Ovary (tissue), 9 donors: ENCODE results near the gene MRPL33. TPM values are rescaled to one million over a fixed set of nuclear protein-coding genes. Genes with fewer than 3 reads are reported as not detected.

Experiments
- DNase-seq, 5 donors: peaks; one replicate each; pipeline ENCODE4 v3.0.0-alpha.2; 2019 to 2020
- H3K27ac ChIP-seq, 2 donors: fragments of 200-600 bp; one replicate each; pipeline versions ENCODE4 v1.5.1 to v1.8.0; 2019 to 2022
- H3K27me3 ChIP-seq: fragments of 200-600 bp; one replicate; pipeline ENCODE4 v1.8.0; 2022
- H3K36me3 ChIP-seq: fragments of 200-600 bp; sonication (generic); one replicate; pipeline ENCODE4 v1.5.1; 2019
- H3K4me1 ChIP-seq: one replicate; pipeline ENCODE4 v1.8.1; 2013; ENCODE audit warnings: mild to moderate bottlenecking, moderate library complexity; ENCODE audit not compliant: insufficient read depth
- H3K4me3 ChIP-seq: fragments of 200-600 bp; sonication (generic); one replicate; pipeline ENCODE4 v1.5.1; 2017
- H3K9me3 ChIP-seq, 2 donors: fragments of 200-600 bp in 1 of 2; sonication (generic) in 1 of 2; one replicate each; pipeline versions ENCODE4 v1.5.1 to v1.8.1; 2013 to 2019; ENCODE audit warnings: mild to moderate bottlenecking in 1 of 2, moderate library complexity in 1 of 2
- EP300 ChIP-seq: sonication (generic); formaldehyde crosslinking; IDR thresholded peaks from one replicate; pipeline ENCODE4 v1.6.1; 2017; ENCODE audit warnings: antibody characterized with exemption
- POLR2A ChIP-seq: fragments of 450-650 bp; IDR thresholded peaks from one replicate; pipeline ENCODE4 v1.6.1; 2017; ENCODE audit warnings: antibody characterized with exemption, mild to moderate bottlenecking, moderate library complexity
- WGBS, 3 donors: extraction: QIAGEN DNeasy Blood & Tissue Kit in 1 of 3; methylation state at CpG; one replicate each; pipeline versions ENCODE4 v1.1.5 to v1.1.7; 2013 to 2017; 5-methylcytosine and 5-hydroxymethylcytosine counted together
- intact Hi-C, 4 donors: fragments of 100-400 bp; cut with DNase I; formaldehyde crosslinking; loops; one replicate each; pipeline versions ENCODE4 v1.11.0 to v1.15.1; 2022 to 2023
- polyA plus RNA-seq, 2 donors: library from polyadenylated mRNA; stranded (reverse); fragments of 200-250 nt in 1 of 2; fragments of 350-450 nt in 1 of 2; fragmentation: Illumina TruSeq in 1 of 2; extraction: RNeasy Lipid Tissue Mini Kit (QIAGEN cat#74804) in 1 of 2; gene quantifications; one replicate each; pipeline ENCODE4 v1.2.3, GENCODE V29; 2013 to 2014
- total RNA-seq, 7 donors: library from RNA; depleted of rRNA in 2 of 7; stranded (reverse); fragments of >200 nt in 2 of 7; fragmentation: NEBNext Ultra II Directional in 3 of 7; extraction: Animal tissue kit (Norgen Biotek cat#: 25700) in 3 of 7; gene quantifications; one replicate each; pipeline versions ENCODE4 v1.1.0 to v1.2.4, GENCODE V29; 2016 to 2023
- TF ChIP-seq, protein P1 (sequence below), 3 donors: fragments of 450-650 bp in 2 of 3; fragments of 200-600 bp in 1 of 3; IDR thresholded peaks; one replicate each; pipeline versions ENCODE4 v1.5.1 to v1.8.0; 2016 to 2022; ENCODE audit warnings: antibody characterized with exemption in 3 of 3, mild to moderate bottlenecking in 1 of 3
- donor health status: DM: no; HTN: no; CAD: no; lungs with moderate emphysema.
- donor health status: DM: no; HTN: no; CAD: no.
- donor health status: Bipolar disorder and iron deficiency.
- donor health status: DM: yes; HTN: yes; CAD: no.
- donor health status: DM: no; HTN: no; CAD: no.
- donor health status: DM: yes; HTN: yes; CAD: no.

MRPL33 gene
- total and polyA plus RNA-seq, 9 donors: 50.5 to 246 (median 63.2) TPM

DNA sequence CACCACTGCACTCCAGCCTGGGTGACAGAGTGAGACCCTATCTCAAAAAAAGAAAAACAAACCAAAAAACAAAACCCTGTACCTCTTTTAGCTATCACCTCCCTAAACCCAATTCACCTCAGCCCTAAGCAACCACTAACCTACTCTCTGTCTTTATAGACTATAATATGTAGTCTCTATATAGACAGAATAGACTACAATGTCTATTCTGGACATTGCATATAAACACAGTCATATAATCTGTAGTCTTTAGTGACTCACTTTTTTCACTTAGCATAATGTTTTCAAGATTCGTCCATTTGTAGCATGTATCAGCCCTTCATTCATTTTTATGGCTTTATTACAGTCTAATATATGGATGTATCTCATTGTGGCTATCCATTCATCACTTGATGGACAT, 37.2 kb upstream of the MRPL33 start:
- DNase-seq: no peak
- Histone ChIP-seq H3K36me3 (no peaks in the 10 kb centered on the region), H3K27ac (no peak overlapping the region), H3K4me1 (peaks cover 4% of the 10 kb centered on the region), H3K27me3 (no peaks in the 10 kb centered on the region), H3K4me3 (no peak overlapping the region), H3K9me3 (no peaks in the 10 kb centered on the region)
- WGBS, 3 donors: 84 to 95% (median 93%) methylated on average over 1 of the region's 1 CpG
- TF ChIP-seq EP300 (no peak), POLR2A (no peak)
- TF ChIP-seq, protein P1, sequence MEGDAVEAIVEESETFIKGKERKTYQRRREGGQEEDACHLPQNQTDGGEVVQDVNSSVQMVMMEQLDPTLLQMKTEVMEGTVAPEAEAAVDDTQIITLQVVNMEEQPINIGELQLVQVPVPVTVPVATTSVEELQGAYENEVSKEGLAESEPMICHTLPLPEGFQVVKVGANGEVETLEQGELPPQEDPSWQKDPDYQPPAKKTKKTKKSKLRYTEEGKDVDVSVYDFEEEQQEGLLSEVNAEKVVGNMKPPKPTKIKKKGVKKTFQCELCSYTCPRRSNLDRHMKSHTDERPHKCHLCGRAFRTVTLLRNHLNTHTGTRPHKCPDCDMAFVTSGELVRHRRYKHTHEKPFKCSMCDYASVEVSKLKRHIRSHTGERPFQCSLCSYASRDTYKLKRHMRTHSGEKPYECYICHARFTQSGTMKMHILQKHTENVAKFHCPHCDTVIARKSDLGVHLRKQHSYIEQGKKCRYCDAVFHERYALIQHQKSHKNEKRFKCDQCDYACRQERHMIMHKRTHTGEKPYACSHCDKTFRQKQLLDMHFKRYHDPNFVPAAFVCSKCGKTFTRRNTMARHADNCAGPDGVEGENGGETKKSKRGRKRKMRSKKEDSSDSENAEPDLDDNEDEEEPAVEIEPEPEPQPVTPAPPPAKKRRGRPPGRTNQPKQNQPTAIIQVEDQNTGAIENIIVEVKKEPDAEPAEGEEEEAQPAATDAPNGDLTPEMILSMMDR (IDR thresholded peaks at IDR 0.05): no peak
- intact Hi-C loops: no loop called here

DNA sequence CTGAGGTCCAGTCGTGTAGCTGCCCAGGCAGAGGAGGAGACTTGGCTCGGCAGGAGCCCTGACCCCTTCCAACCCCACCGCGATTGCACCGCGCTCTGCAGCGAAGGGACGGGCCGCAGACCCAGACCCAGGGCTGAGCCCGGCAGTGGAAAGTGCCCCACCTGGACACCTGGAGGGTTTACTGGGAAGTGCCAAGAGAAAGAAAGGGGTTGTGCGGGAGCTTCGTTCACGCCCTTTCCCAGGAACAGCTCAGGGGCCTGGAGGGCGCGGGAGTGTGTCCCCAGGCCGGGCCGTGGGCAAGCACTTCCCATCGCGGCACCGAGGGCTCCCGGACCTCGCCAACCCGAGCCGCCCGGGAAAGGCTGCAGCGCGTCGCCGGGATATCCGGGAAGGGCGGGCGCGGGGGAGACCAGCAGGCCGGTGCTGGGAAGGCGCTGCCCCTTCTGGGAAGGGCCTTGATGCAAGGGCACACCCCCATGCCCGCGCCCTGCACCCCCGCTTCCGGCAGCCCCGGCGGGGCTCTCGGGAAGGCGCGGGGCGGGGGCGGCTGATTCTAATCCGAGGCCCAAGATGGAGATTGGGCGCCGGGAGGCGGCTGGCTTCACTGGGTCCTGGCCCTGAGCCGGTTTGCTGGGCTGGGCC, 36.1 kb upstream of the MRPL33 start:
- intact Hi-C loops: no loop called here
- 2 to 3% (median 2%) methylated on average over 38 to 51 of the region's 51 CpGs for WGBS, 3 donors
- TF ChIP-seq POLR2A (peak; percentile 42), EP300 (peak; percentile 98)
- TF ChIP-seq, protein P1 (IDR thresholded peaks at IDR 0.05): no peak
- Histone ChIP-seq H3K9me3 (no peaks in the 10 kb centered on the region), H3K27ac (peak overlapping the region; percentile 25 to 50), H3K4me1 (peaks cover 4% of the 10 kb centered on the region), H3K27me3 (no peaks in the 10 kb centered on the region), H3K4me3 (peak overlapping the region; percentile 46), H3K36me3 (no peaks in the 10 kb centered on the region)
- peak; percentile 71 to 87 (median 80) for DNase-seq

DNA sequence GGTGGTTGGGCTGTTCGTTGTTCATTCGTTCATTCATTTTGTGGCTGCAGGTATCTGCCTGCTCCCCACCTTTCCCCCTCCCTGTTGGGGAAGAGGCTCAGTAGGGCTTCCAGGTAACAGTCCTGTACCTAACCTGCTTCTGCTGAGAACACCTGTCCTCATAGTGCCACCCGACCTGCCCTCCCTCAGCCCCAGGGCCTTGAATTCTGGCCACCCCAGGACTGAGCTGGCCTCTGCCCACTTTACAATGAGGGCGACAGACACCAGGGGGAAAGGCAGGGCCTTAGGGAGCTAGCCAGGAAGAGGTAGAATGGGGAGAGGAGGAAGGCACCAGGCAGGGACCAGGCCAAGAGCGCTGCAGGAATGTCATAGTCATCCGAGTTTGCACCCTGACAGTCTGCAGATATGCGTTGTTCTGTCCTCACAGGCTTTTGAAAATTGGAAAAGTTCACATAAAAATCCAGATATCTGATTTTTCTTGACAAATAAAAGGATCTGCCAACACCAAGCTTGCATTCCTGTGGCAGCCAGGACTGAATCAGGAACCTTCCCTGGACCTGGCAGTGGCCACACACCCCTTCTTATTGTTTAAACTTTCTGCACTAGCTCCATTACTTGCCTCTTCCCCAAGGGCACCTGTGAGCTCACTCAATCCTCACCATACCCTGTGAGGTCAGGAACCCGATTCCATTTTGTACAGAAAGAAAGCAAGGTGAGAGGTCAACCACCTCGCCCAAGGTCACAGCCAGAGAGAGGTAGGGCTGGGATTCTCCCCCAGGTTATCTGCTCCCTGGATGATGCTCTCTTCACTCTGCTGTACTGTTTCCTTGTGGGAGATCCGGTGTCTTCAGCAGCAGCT, 35.3 kb upstream of the MRPL33 start:
- TF ChIP-seq POLR2A (no peak), EP300 (no peak)
- TF ChIP-seq, protein P1 (IDR thresholded peaks at IDR 0.05): no peak
- H3K9me3 ChIP-seq: no peaks in the 10 kb centered on the region
- no peaks in the 10 kb centered on the region for H3K36me3 ChIP-seq
- peak overlapping the region; percentile 25 to 50 for H3K27ac ChIP-seq
- WGBS, 3 donors: 89 to 94% (median 94%) methylated on average over 10 of the region's 10 CpGs
- no peak overlapping the region for H3K4me3 ChIP-seq
- DNase-seq: no peak
- peaks cover 4% of the 10 kb centered on the region for H3K4me1 ChIP-seq
- H3K27me3 ChIP-seq: no peaks in the 10 kb centered on the region
- intact Hi-C loops: no loop called here

DNA sequence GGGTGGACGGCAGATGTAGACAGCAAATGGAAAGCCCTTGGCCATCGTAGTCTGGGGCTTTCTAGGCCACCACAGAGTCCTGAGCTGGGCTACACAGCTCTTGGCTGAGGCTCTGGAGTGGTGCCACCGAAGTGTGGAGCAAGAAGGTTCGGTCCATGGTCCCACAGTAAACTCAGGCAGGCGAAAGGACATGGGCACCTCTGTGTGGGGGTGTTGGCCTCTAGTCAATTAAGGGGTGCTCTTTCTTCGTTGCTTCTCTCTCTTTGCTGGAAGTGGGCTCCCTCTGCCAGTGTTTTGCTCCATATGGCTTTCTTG, 34.7 kb upstream of the MRPL33 start:
- Histone ChIP-seq H3K36me3 (no peaks in the 10 kb centered on the region), H3K9me3 (no peaks in the 10 kb centered on the region), H3K4me3 (no peak overlapping the region), H3K27ac (no peak overlapping the region), H3K4me1 (peaks cover 4% of the 10 kb centered on the region), H3K27me3 (no peaks in the 10 kb centered on the region)
- DNase-seq: no peak
- intact Hi-C loops: no loop called here
- 93 to 98% (median 94%) methylated on average over 6 of the region's 6 CpGs for WGBS, 3 donors
- TF ChIP-seq POLR2A (no peak), EP300 (no peak)
- TF ChIP-seq, protein P1 (IDR thresholded peaks at IDR 0.05): no peak
